ENCODE results near the gene IREB2. TPM values are rescaled to one million over a fixed set of nuclear protein-coding genes. Genes with fewer than 3 reads are reported as not detected.

The IREB2 gene
- total and polyA plus RNA-seq, 2 donors (not counting 3 experiments of a cell fraction or from before 2014, with no cell fraction given): 12.7 to 51.4 TPM

DNA sequence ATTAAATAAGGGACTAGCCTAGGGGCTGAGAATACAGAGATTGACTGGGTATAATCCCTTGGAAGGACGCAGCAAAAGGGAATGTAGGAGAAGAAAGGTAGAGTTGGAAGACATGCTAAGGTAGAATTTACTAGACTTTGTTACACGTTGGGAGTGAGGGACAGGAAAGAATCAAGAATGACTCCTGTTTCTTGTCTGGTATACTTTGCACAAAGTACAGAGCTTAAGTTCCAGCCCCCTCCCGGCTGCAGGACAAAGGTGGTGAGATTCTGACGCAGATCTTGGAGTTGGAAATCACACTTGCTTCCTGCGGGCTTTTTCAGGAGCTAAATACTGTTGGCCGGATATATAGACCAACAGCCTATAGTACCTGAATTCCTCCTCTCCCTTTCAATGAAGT is 70.3 kb downstream of the IREB2 start:
- Histone ChIP-seq H3K36me3 (ENCODE audit: control insufficient read depth in 2 of 2, extremely low read depth in 1 of 2, insufficient read depth in 2 of 2, low read length in 2 of 2) (no peaks in the 10 kb centered on the region), H3K4me3 (replicated peaks in 1 of 3; ENCODE audit: insufficient read depth in 1 of 3, low read depth in 1 of 3, low read length in 3 of 3) (peak overlapping the region in 1 of 3 experiments; percentile 65), H3K9me1 (replicated peaks; ENCODE audit: control insufficient read depth, extremely low read depth, insufficient read depth, low read length) (no peaks in the 10 kb centered on the region), H3K9me3 (replicated peaks; ENCODE audit: control insufficient read depth, insufficient read depth, low read length) (no peaks in the 10 kb centered on the region), H3K9ac (replicated peaks; ENCODE audit: extremely low read depth, insufficient read depth, low read length) (no peak overlapping the region), H3K27me3 (ENCODE audit: control insufficient read depth in 2 of 2, insufficient read depth in 2 of 2, low read length in 2 of 2) (peaks cover 3 to 4% of the 10 kb centered on the region in 2 experiments), H4K20me1 (replicated peaks; ENCODE audit: control insufficient read depth, extremely low read depth, insufficient read depth, low read length) (no peaks in the 10 kb centered on the region), H3K4me2 (ENCODE audit: insufficient read depth, low read length) (peak overlapping the region; percentile 57), H2AFZ (ENCODE audit: low read depth, low read length) (peak overlapping the region; percentile 97), H3K4me1 (ENCODE audit: control insufficient read depth, extremely low read depth, insufficient read depth, low read length) (peaks cover 4% of the 10 kb centered on the region), H3K79me2 (ENCODE audit: control insufficient read depth, insufficient read depth, low read length) (no peaks in the 10 kb centered on the region), H3K27ac (ENCODE audit: insufficient read depth, low read depth, low read length) (no peak overlapping the region)
- DNase-seq (ENCODE audit: low read depth, low spot score) (no peak), FAIRE-seq (no peak)
- CTCF ChIA-PET: interaction anchor here (0.9 to 1.3 kb wide), 2 partner anchors 17 to 57 kb away, joined by 3 to 6 read pairs; partner anchors contain the start of gene CHRNA5
- TF ChIP-seq JUN (IDR thresholded peaks at IDR 0.05; ENCODE audit: borderline replicate concordance, insufficient read depth, insufficient read length, low read depth): no peak
- no peak for TF ChIP-seq EZH2 (IDR thresholded peaks at IDR 0.05; ENCODE audit: borderline replicate concordance, low read depth, low read length, severe bottlenecking)
- TF ChIP-seq FOS (IDR thresholded peaks at IDR 0.05; ENCODE audit: borderline replicate concordance, insufficient read depth, low read length): no peak
- TF ChIP-seq POLR2A (IDR thresholded peaks at IDR 0.05; ENCODE audit: low read depth, low read length): no peak
- no peak for TF ChIP-seq POLR2AphosphoS5 (IDR thresholded peaks at IDR 0.05; ENCODE audit: insufficient read depth, low read depth, low read length)
- TF ChIP-seq, protein P1, sequence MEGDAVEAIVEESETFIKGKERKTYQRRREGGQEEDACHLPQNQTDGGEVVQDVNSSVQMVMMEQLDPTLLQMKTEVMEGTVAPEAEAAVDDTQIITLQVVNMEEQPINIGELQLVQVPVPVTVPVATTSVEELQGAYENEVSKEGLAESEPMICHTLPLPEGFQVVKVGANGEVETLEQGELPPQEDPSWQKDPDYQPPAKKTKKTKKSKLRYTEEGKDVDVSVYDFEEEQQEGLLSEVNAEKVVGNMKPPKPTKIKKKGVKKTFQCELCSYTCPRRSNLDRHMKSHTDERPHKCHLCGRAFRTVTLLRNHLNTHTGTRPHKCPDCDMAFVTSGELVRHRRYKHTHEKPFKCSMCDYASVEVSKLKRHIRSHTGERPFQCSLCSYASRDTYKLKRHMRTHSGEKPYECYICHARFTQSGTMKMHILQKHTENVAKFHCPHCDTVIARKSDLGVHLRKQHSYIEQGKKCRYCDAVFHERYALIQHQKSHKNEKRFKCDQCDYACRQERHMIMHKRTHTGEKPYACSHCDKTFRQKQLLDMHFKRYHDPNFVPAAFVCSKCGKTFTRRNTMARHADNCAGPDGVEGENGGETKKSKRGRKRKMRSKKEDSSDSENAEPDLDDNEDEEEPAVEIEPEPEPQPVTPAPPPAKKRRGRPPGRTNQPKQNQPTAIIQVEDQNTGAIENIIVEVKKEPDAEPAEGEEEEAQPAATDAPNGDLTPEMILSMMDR (IDR thresholded peaks at IDR 0.05; ENCODE audit: extremely low read depth in 1 of 2, insufficient read depth in 1 of 2, low read depth in 1 of 2, low read length in 2 of 2): no peak
- no peak for TF ChIP-seq MYC (IDR thresholded peaks at IDR 0.05; ENCODE audit: low read depth, low read length)
- TF ChIP-seq GATA2 (IDR thresholded peaks at IDR 0.05; ENCODE audit: insufficient read depth, insufficient read length, low read depth, low read length): no peak
- TF ChIP-seq, protein P2, sequence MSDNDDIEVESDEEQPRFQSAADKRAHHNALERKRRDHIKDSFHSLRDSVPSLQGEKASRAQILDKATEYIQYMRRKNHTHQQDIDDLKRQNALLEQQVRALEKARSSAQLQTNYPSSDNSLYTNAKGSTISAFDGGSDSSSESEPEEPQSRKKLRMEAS (IDR thresholded peaks at IDR 0.05; ENCODE audit: insufficient read depth, insufficient read length): no peak
- no TSS peak for BruUV-seq (replicated peaks)
- intact Hi-C loops (cut with micrococcal nuclease): no loop called here
- dilution Hi-C loops (cut with MboI; ENCODE audit: extremely low pct_ligation_motif_present, low sequenced_read_pairs): no loop called here
- POLR2A ChIA-PET: no interaction called here

Data from endothelial cell of umbilical vein (primary cell).